ENCODE data around the gene PERM1. TPM values are rescaled to one million over a fixed set of nuclear protein-coding genes. Genes with fewer than 3 reads are reported as not detected.

PERM1 gene
- total RNA-seq, 1 donor from 2014 or later, result not detected

GRCh38 chr1:963746-964525, 18.0 kb downstream of the PERM1 start:
- Mint-ChIP-seq H3K4me1 (ENCODE audit: low read depth) (no peaks in the 10 kb centered on the region), H3K27ac (no peak overlapping the region), H3K36me3 (ENCODE audit: insufficient read depth) (peaks cover 1% of the 10 kb centered on the region), H3K9me3 (ENCODE audit: low read depth) (no peaks in the 10 kb centered on the region), H3K27me3 (peaks cover 16% of the 10 kb centered on the region), H3K4me3 (ENCODE audit: low read depth) (no peak overlapping the region)
- no peak for DNase-seq (ENCODE audit: low spot score, unreplicated experiment)
- no peak for TF ChIP-seq CTCF (IDR thresholded peaks at IDR 0.05; ENCODE audit: unreplicated experiment)

- no peak overlapping the region for H3K4me3 Mint-ChIP-seq (ENCODE audit: low read depth)
- DNase-seq (ENCODE audit: low spot score, unreplicated experiment), result no peak
- peaks cover 1% of the 10 kb centered on the region for H3K36me3 Mint-ChIP-seq (ENCODE audit: insufficient read depth)
- H3K4me1 Mint-ChIP-seq (ENCODE audit: low read depth), result peaks cover 3% of the 10 kb centered on the region
- H3K27ac Mint-ChIP-seq, result no peak overlapping the region
- H3K9me3 Mint-ChIP-seq (ENCODE audit: low read depth), result no peaks in the 10 kb centered on the region
- TF ChIP-seq CTCF (IDR thresholded peaks at IDR 0.05; ENCODE audit: unreplicated experiment), result no peak
- H3K27me3 Mint-ChIP-seq, result peaks cover 9% of the 10 kb centered on the region
Observed at GRCh38 chr1:963301-963651, 18.6 kb downstream of the PERM1 start.

- H3K4me3 Mint-ChIP-seq (ENCODE audit: low read depth), result peak overlapping the region; percentile 57
- peaks cover 6% of the 10 kb centered on the region for H3K27me3 Mint-ChIP-seq
- peaks cover 5% of the 10 kb centered on the region for H3K4me1 Mint-ChIP-seq (ENCODE audit: low read depth)
- no peak for TF ChIP-seq CTCF (IDR thresholded peaks at IDR 0.05; ENCODE audit: unreplicated experiment)
- peaks cover 3% of the 10 kb centered on the region for H3K36me3 Mint-ChIP-seq (ENCODE audit: insufficient read depth)
- H3K27ac Mint-ChIP-seq, result no peak overlapping the region
- H3K9me3 Mint-ChIP-seq (ENCODE audit: low read depth), result no peaks in the 10 kb centered on the region
- DNase-seq (ENCODE audit: low spot score, unreplicated experiment), result no peak
Observed at GRCh38 chr1:962381-963300, 19.3 kb downstream of the PERM1 start.

- TF ChIP-seq CTCF (IDR thresholded peaks at IDR 0.05; ENCODE audit: unreplicated experiment), result no peak
- Mint-ChIP-seq H3K4me1 (ENCODE audit: low read depth) (peaks cover 7% of the 10 kb centered on the region), H3K27me3 (no peaks in the 10 kb centered on the region), H3K4me3 (ENCODE audit: low read depth) (peak overlapping the region; percentile 58), H3K27ac (no peak overlapping the region), H3K9me3 (ENCODE audit: low read depth) (no peaks in the 10 kb centered on the region), H3K36me3 (ENCODE audit: insufficient read depth) (peaks cover 6% of the 10 kb centered on the region)
- DNase-seq (ENCODE audit: low spot score, unreplicated experiment), result no peak
Observed at GRCh38 chr1:961132-961669, 20.7 kb downstream of the PERM1 start.
